K562 (cell line): ENCODE measurements around the gene MBD5.

ENCODE experiments used
- BDP1 ChIP-seq: IDR thresholded peaks from 3 replicates; pipeline ENCODE4 v1.6.1; 2011; ENCODE audit not compliant: insufficient read length, insufficient read depth
- FOXK1 ChIP-seq: sonication (generic); formaldehyde crosslinking; IDR thresholded peaks from 2 replicates; pipeline ENCODE4 v1.8.0; 2022; ENCODE audit warnings: missing genetic modification reagents, mild to moderate bottlenecking, borderline replicate concordance
- IRF9 ChIP-seq: fragments of 450-650 bp; IDR thresholded peaks from 2 replicates; pipeline ENCODE4 v1.6.1; 2016; ENCODE audit warnings: missing biosample characterization, missing genetic modification characterization
- TAF1 ChIP-seq: IDR thresholded peaks from 2 replicates; pipeline ENCODE4 v1.6.1; 2011; ENCODE audit warnings: mild to moderate bottlenecking, low read length, moderate library complexity; ENCODE audit not compliant: insufficient read depth, control insufficient read depth, severe bottlenecking; ENCODE audit errors: extremely low read depth

GRCh38 chr2:148557844-148558436 is 537.0 kb downstream of the MBD5 start:
- TF ChIP-seq IRF9 (tag) (no peak), TAF1 (no peak), FOXK1 (CRISPR knock-in tag) (no peak), BDP1 (no peak)
